ENCODE results near the gene TRAF5. TPM values are rescaled to one million over a fixed set of nuclear protein-coding genes. Genes with fewer than 3 reads are reported as not detected.
"Not testable (repeated sequence)": the region's sequence is repeated elsewhere in the genome, so short reads cannot be mapped to it uniquely, and the experiment has no call there.

Gene TRAF5
- total RNA-seq, 1 donor from 2014 or later, result 14.4 TPM

DNA sequence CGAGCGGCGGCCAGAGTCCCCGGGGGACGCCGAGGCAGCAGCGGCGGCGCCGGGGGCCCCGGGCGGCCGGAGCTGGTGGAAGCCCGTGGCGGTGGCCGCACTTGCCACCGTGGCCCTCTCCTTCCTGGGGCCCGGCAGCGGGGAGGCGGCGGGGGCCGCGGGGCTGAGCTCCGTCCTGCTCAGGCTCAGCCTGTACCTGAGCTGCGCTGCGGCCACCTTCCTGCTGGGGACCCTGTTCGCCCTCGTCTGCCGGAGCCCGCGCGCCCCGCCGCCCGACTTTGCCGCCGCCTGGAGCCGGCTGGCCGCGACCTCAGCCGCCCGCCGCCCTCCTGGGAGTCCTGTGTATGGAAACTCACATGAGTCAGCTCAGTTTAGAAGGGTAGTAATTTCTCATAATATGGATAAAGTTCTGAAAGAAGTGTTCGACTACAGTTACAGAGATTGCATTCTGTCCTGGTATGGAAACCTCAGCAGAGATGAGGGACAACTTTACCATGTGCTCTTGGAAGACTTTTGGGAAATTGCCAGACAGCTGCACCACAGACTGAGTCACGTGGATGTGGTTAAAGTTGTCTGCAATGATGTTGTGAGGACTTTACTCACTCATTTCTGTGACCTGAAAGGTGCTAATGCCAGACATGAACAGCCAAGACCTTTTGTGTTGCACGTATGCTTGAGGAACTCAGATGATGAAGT, 90.1 kb downstream of the TRAF5 start:
- Mint-ChIP-seq H3K27ac (ENCODE audit: unreplicated experiment) (peak overlapping the region; percentile 84), H3K4me3 (ENCODE audit: unreplicated experiment) (peak overlapping the region; percentile 77), H3K4me1 (ENCODE audit: low read depth, unreplicated experiment) (peaks cover 25% of the 10 kb centered on the region)
- H2AFZ ChIP-seq (ENCODE audit: low read depth, low read length); H3K79me2 ChIP-seq (ENCODE audit: insufficient read depth, low read length); H3K27me3 Mint-ChIP-seq (ENCODE audit: low read depth, unreplicated experiment); H4K20me1 ChIP-seq (ENCODE audit: insufficient read depth, low read length); H3K36me3 Mint-ChIP-seq (ENCODE audit: low read depth, unreplicated experiment); H3K27me3 ChIP-seq (ENCODE audit: insufficient read depth, low read length); H3K4me1 ChIP-seq (ENCODE audit: insufficient read depth, low read length); H3K36me3 ChIP-seq (ENCODE audit: insufficient read depth, low read length); H3K9me3 ChIP-seq (ENCODE audit: insufficient read depth, low read depth, low read length); H3K9me3 Mint-ChIP-seq (ENCODE audit: unreplicated experiment): not testable (repeated sequence)
- DNase-seq (ENCODE audit: low read depth) (peak; percentile 70), FAIRE-seq (peak; percentile 100)
- peak overlapping the region; percentile 59 for H3K9ac ChIP-seq (ENCODE audit: low read length)
- H3K4me2 ChIP-seq (ENCODE audit: low read length), result peak overlapping the region; percentile 71
- peak overlapping the region; percentile 45 for H3K27ac ChIP-seq (ENCODE audit: low read depth, low read length)
- H3K4me3 ChIP-seq (ENCODE audit: insufficient read depth, low read depth, low read length), result peak overlapping the region; percentile 32

DNA sequence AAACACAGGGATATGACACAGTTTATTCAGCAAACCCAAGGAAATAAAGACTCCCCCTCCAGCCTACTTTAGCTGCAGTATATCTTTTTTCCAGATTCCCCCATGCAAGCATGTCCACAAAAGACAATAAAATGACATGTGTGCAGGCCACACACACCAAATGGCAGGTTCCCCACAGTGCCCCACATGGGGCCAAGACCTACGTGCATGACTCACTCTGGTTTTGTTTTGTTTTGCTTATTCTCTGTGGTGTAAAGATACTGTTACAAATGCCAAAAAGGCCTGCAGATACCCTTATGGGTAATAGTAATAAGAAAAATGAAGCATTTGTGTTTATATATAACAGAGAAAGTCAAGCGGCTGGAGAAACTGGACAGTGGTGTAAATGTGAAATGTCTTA, 93.8 kb downstream of the TRAF5 start:
- FAIRE-seq, result no peak

DNA sequence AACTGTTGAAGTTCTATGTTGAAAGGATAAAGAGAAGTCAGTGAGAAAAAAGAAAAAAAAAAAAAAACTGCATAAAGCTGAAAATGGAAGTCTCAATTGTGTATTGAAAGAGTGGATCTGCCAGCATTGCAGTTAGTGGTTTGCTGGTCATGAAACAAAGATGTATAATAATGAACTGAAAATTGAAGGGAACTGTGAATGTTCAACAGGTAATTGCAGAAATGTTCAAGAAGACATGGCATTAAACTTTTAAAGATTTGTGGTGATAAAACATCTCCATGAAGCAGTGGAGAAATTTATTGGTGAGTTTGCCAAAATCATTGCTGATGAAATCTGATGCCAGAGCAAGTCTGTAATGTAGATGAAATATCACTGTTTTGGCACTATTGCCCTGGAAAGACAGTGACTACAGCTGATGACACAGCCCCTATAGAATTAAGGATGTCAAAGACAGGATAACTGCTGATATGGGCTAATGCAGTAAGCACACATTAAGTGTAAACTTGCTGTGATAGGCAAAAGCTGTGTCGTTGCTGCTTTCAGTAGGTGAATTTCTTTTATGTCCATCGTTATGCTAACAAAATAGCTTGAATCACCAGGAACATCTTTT, 94.3 kb downstream of the TRAF5 start:
- peaks cover 20% of the 10 kb centered on the region for H3K4me1 Mint-ChIP-seq (ENCODE audit: low read depth, unreplicated experiment)
- H3K36me3 ChIP-seq (ENCODE audit: insufficient read depth, low read length), result no peaks in the 10 kb centered on the region
- no peak for FAIRE-seq
- no peaks in the 10 kb centered on the region for H3K9me3 ChIP-seq (ENCODE audit: insufficient read depth, low read depth, low read length)
- H4K20me1 ChIP-seq (ENCODE audit: insufficient read depth, low read length), result no peaks in the 10 kb centered on the region
- no peak overlapping the region for H3K4me3 Mint-ChIP-seq (ENCODE audit: unreplicated experiment)
- H3K9ac ChIP-seq (ENCODE audit: low read length), result no peak overlapping the region
- H3K36me3 Mint-ChIP-seq (ENCODE audit: low read depth, unreplicated experiment), result peaks cover 2% of the 10 kb centered on the region
- no peaks in the 10 kb centered on the region for H3K27me3 Mint-ChIP-seq (ENCODE audit: low read depth, unreplicated experiment)
- H3K27me3 ChIP-seq (ENCODE audit: insufficient read depth, low read length), result no peaks in the 10 kb centered on the region
- H3K79me2 ChIP-seq (ENCODE audit: insufficient read depth, low read length), result no peaks in the 10 kb centered on the region
- H3K27ac ChIP-seq (ENCODE audit: low read depth, low read length), result no peak overlapping the region
- H3K4me3 ChIP-seq (ENCODE audit: insufficient read depth, low read depth, low read length), result no peak overlapping the region
- H3K9me3 Mint-ChIP-seq (ENCODE audit: unreplicated experiment), result no peaks in the 10 kb centered on the region
- H2AFZ ChIP-seq (ENCODE audit: low read depth, low read length), result no peak overlapping the region
- H3K27ac Mint-ChIP-seq (ENCODE audit: unreplicated experiment), result peak overlapping the region; percentile 22
- DNase-seq (ENCODE audit: low read depth), result no peak
- no peak for TF ChIP-seq EZH2 (IDR thresholded peaks at IDR 0.05; ENCODE audit: insufficient read depth, low read length)
- TF ChIP-seq, protein P1, sequence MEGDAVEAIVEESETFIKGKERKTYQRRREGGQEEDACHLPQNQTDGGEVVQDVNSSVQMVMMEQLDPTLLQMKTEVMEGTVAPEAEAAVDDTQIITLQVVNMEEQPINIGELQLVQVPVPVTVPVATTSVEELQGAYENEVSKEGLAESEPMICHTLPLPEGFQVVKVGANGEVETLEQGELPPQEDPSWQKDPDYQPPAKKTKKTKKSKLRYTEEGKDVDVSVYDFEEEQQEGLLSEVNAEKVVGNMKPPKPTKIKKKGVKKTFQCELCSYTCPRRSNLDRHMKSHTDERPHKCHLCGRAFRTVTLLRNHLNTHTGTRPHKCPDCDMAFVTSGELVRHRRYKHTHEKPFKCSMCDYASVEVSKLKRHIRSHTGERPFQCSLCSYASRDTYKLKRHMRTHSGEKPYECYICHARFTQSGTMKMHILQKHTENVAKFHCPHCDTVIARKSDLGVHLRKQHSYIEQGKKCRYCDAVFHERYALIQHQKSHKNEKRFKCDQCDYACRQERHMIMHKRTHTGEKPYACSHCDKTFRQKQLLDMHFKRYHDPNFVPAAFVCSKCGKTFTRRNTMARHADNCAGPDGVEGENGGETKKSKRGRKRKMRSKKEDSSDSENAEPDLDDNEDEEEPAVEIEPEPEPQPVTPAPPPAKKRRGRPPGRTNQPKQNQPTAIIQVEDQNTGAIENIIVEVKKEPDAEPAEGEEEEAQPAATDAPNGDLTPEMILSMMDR (IDR thresholded peaks at IDR 0.05; ENCODE audit: insufficient read depth, low read depth, low read length), result no peak
- peaks cover 6% of the 10 kb centered on the region for H3K4me1 ChIP-seq (ENCODE audit: insufficient read depth, low read length)
- peak overlapping the region; percentile 17 for H3K4me2 ChIP-seq (ENCODE audit: low read length)

More for the DNA sequence above, 93.8 kb downstream of the TRAF5 start:
- Histone ChIP-seq H3K9me3 (ENCODE audit: insufficient read depth, low read depth, low read length) (no peaks in the 10 kb centered on the region), H3K4me1 (ENCODE audit: insufficient read depth, low read length) (peaks cover 6% of the 10 kb centered on the region), H3K9ac (ENCODE audit: low read length) (no peak overlapping the region), H4K20me1 (ENCODE audit: insufficient read depth, low read length) (no peaks in the 10 kb centered on the region), H3K4me2 (ENCODE audit: low read length) (peak overlapping the region; percentile 17), H3K4me3 (ENCODE audit: insufficient read depth, low read depth, low read length) (no peak overlapping the region), H3K36me3 (ENCODE audit: insufficient read depth, low read length) (no peaks in the 10 kb centered on the region), H2AFZ (ENCODE audit: low read depth, low read length) (no peak overlapping the region), H3K27ac (ENCODE audit: low read depth, low read length) (no peak overlapping the region), H3K27me3 (ENCODE audit: insufficient read depth, low read length) (no peaks in the 10 kb centered on the region), H3K79me2 (ENCODE audit: insufficient read depth, low read length) (no peaks in the 10 kb centered on the region)
- Mint-ChIP-seq H3K36me3 (ENCODE audit: low read depth, unreplicated experiment) (peaks cover 2% of the 10 kb centered on the region), H3K4me1 (ENCODE audit: low read depth, unreplicated experiment) (peaks cover 24% of the 10 kb centered on the region), H3K4me3 (ENCODE audit: unreplicated experiment) (peak overlapping the region; percentile 14), H3K9me3 (ENCODE audit: unreplicated experiment) (no peaks in the 10 kb centered on the region), H3K27me3 (ENCODE audit: low read depth, unreplicated experiment) (no peaks in the 10 kb centered on the region), H3K27ac (ENCODE audit: unreplicated experiment) (peak overlapping the region; percentile 22)
- peak; percentile 44 for DNase-seq (ENCODE audit: low read depth)
- no peak for TF ChIP-seq EZH2 (IDR thresholded peaks at IDR 0.05; ENCODE audit: insufficient read depth, low read length)
- TF ChIP-seq, protein P1 (IDR thresholded peaks at IDR 0.05; ENCODE audit: insufficient read depth, low read depth, low read length), result no peak

Data from astrocyte (in vitro differentiated cells and primary cell).